Hematopoietic multipotent progenitor cell treated with erythropoietin and hydrocortisone succinate and interleukin-3 and kit ligand, for 4 days (in vitro differentiated cells): Measurements from ENCODE around the gene PLEKHF1.
"Not testable (repeated sequence)": the region's sequence is repeated elsewhere in the genome, so short reads cannot be mapped to it uniquely, and the experiment has no call there.

Source experiments
- DNase-seq: peaks from one replicate; pipeline ENCODE4 v3.0.0-alpha.2; 2015

Gene PLEKHF1

DNA sequence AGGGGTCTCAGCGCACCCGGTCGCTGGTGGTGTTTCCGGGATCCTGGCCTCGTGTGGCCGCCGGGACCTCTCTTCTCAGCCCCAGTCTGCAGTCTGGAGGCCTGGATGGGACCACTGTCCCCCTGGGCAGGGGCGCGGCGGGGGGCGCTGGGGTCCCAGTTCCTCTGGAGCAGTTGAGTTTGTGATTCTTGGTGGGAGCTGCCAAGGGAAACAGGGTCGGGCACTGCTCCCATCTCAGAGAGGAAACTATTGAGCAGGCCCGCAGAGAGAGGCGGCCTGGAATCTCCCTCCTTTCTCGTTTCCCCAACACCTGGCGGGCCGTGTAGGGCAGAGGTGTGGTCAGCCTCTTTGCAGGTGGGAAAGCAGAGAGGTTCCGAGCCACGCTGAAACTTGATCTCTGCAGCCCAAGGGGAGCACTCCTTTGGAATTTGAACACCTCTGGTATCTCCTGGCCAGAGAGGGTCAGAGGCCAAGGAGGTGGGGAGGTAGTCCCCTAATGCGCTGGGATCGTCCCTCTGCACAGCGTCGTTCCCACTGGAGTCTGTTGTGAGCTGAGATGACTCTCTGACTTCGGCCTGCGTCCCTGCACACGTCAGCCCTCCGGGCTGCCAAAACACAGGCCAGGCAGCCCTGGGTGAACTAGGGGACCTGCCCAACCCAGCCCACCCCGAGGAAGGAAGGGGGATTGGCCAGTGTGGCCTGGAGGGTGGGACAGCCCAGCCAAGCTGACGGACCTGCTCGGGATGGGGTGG, 741 bp downstream of the PLEKHF1 start:
- DNase-seq, result no peak

- no peak for DNase-seq
Observed at GRCh38 chr19:29666578-29667386, 1.5 kb downstream of the PLEKHF1 start.

DNA sequence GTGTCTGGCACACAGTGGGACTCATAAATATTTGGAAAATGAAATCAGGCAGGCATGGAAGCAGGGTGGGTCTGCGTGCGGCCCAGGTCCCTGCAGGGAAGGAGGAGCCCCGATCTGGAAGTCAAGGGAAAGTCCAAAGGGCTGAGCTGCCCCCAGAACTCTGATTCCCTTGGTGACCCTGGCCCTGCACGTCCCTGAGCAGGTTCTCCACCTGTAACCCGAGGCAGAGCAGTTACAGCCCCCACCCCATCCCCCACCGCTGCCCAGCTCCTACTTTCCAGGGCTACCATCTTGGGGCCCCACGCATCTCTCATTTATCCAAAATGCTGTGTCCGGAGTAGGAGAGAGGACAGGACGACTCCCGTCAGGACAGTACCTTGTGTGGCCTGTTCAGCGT, 2.1 kb downstream of the PLEKHF1 start:
- no peak for DNase-seq

DNA sequence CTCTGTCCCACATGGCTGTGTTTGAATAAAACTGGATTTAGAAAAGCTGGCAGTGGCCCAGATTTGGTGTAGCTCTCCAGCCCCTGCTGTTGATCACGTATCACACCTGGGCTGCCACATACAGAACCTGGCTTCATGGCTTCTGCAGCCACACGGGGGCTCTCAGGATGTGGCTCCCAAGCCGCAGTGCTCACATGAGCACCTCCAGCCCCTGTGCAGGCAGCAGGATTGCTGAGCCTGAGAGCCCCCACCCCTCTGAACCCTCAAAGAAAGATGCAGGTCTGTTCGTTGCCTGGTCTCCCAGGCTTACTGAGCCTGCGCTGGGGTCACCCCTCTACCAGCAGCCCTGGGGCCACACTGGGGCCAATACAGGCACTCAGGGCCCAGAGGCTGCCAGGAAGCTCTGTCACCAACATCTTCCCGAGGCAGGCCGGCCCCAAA, 2.7 kb downstream of the PLEKHF1 start:
- DNase-seq, result no peak

DNA sequence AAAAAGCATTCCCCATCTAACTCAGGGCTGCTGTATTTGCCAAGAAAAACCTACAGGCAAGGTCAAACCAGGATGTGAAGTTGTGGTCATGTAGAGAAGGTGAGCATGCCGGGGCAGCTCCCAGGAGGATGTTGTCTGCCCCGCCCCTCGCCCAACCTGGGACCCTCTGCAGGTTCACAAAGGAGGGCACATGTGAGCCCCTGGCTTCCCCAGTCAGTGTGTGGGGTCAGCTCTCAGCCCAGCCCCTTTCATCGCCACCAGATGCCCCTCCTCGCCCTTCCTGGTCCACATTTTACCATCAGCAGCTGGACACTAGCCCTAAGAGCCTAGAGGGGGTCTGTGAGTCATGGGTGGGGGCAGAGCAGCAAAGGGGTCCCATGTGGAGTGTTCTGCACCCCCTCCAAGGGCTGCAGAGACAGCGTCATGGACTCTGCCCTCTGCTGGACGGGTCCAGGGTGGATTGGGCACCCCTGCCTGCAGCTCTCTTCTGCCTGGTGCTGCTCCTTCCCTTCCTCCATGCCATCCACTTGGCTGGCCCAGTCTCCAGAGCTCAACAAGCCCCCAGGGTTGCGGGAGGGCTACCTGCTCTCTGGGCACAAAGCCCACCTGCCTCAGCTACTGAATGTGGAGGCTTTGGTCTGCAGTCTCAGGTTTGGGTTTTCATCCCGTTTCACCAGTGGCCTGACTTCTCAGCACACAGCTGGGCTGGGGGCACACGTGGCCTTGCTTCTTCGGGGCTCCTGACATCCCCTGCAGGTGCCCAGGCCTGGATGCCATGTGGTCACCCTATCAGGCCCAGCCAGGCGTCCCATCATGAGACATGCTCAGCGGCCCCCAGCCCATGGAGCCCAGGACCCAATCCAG, 3.7 kb downstream of the PLEKHF1 start:
- DNase-seq, result peak; percentile 47

DNA sequence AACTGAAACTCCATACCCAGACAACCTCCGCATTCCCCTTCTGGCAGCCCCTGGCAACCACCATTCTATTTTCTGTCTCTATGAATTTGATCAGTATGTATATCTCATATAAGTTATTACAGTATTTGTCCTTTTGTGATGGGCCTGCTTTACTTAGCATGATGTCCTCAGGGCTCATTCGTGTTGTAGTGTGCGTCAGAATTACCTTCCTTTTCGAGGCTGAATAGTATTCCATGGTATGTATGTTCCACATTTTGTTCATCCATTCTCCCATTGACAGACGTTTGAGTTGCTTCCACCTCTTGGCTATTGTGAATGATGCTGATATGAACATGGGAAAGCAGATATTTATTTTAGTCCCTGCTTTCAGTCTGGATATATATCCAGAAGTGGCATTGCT, 5.0 kb downstream of the PLEKHF1 start:
- no peak for DNase-seq

DNA sequence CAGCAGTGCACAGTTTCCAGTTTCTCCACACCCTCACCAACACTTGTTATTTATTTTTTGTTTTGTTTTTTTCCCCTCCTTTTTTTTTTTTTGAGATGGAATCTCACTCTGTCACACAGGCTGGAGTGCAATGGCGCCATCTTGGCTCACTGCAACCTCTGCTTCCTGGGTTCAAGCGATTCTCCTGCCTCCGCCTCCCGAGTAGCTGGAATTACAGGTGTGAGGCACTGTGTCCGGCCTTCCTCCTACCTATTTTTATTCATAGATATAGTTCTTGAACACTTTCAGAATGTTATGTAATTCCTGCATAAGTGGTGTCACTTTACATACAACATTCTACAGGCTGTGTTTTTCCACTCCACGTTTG, 5.7 kb downstream of the PLEKHF1 start:
- DNase-seq, result not testable (repeated sequence)

- DNase-seq, result peak; percentile 77
Observed at GRCh38 chr19:29671393-29672160, 6.3 kb downstream of the PLEKHF1 start.

GRCh38 chr19:29672319-29672932, 7.2 kb downstream of the PLEKHF1 start:
- no peak for DNase-seq

DNA sequence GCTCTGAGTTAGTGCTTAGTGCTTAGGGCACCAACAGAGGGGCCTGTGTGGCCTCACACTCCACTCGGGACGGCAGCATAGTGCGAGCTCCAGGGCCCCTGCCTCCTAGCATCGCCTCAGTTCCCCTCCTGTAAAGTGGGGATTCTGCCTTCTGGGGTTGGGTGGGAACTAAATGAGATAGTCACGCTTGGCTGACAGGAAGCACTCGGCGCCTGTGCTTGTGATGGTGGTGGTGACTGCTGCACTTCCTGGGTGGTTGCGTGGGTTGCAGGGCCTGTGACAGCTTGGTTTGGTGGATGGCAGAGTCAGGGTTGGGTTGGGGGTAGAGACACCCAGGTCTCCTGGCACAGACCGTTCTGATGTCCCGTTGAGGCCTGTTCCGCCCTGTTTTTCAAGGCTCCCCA, 7.7 kb downstream of the PLEKHF1 start:
- no peak for DNase-seq

- no peak for DNase-seq
Observed at GRCh38 chr19:29673451-29674371, 8.4 kb downstream of the PLEKHF1 start.

GRCh38 chr19:29674374-29675119, 9.3 kb downstream of the PLEKHF1 start:
- DNase-seq, result no peak

GRCh38 chr19:29675120-29675649, 9.9 kb downstream of the PLEKHF1 start:
- no peak for DNase-seq

GRCh38 chr19:29675650-29676186, 10.5 kb downstream of the PLEKHF1 start:
- no peak for DNase-seq

DNA sequence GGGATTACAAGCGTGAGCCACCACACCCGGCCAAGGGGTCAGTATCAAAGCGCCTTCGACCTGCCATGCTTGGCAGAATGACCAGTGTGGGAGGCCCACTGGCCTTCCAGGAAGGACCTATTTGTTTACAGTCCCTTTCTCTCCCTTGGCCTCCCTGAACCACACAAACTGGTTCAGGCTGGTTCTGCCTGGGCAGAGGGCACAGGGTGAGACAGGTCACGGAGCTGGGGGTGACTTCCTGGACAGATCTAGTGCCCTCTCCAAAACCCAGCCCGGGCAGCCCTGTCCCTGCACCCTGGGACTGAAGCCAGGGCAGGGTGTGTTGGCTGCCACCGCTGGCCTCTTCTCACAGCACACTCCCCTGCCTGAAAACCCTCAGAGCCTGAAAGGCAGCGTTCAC, 11.3 kb downstream of the PLEKHF1 start:
- DNase-seq, result no peak

DNA sequence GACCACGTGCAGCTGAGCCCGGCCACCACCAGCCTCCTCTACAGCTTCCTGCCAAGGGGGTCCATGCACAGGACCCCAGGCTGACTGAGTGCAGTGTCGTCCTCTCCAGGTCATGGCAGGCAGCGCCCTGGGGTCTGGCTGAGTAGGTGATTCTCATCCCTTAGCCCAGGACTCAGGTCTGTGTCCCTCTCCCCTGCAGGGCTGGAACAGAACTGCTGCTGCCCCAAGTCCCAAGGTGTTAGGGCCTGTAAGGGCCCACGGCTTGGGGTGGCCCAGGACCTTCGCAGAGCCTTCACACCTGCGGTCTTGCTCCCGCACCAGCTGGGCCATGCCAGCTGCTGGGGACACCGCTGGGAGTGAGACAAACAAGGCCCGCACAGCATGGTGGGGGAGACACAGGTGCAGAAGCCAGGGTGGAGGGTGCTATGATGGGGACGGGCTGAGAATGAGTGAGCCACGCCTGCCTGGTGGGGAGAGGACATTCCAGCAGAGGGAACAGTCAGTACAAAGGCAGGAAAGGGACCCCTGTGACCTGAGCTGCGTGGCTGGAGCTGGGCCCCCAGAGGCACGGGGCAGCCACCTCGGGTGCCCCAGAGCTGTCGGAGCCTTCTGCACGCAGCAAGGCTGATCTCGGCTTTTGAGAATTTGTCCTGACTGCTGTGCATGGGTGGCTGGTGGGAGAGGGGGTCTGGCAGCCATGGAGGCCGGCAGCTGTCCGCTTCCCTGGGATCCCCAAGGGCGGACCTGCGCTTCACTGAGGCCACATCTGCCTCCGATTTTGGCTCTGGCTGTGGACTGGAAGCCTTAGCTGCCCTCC, 11.9 kb downstream of the PLEKHF1 start:
- DNase-seq, result no peak

GRCh38 chr19:29678484-29679106, 13.3 kb downstream of the PLEKHF1 start:
- DNase-seq, result no peak

DNA sequence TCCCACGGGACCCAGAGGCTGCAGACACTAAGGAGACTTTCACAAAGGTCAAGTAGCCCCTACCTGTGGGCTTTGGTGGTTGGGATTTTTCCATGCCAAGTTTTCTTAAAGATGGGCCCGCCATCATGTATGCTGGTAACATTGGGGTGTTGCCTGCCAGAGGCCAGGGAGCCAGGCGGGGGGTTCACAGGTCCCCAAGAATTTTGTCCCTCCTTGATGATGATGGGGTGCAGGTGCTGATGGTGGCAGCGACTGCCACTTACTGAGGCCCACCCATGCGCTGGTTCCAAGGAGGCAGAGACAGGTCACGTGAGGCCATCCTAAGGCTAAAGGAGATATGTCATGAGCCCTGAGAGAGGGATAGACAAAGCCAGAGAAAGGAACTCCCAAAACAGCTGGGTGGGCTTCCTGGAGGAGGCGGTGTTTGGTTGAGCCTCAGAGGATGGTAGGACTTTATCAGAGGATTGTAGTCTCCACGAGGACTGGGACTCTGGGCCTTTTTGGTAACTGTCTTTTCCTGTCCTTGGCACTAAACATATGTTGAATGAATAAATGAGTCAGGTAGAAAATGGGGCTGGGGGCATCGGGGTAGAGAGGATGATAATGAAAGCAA, 14.4 kb downstream of the PLEKHF1 start:
- no peak for DNase-seq
